Stimulated activated naive CD8-positive, alpha-beta T cell treated with anti-CD3 and anti-CD28 coated beads, Interleukin-15, Interleukin-2, amounts not matched to agents 100 ng/mL and 50 ng/mL, for 24 hours (primary cell): ENCODE measurements around the gene LY6G6F.

Experiments used
- H3K27ac Mint-ChIP-seq: one replicate; pipeline ENCODE4 v1.8.0; 2021; ENCODE audit warnings: mild to moderate bottlenecking, mixed read lengths
- H3K27me3 Mint-ChIP-seq: one replicate; pipeline ENCODE4 v1.8.0; 2021; ENCODE audit warnings: mixed read lengths
- H3K36me3 Mint-ChIP-seq: one replicate; pipeline ENCODE4 v1.8.0; 2021; ENCODE audit warnings: low read depth, mixed read lengths
- H3K4me1 Mint-ChIP-seq: one replicate; pipeline ENCODE4 v1.8.0; 2021; ENCODE audit warnings: low read depth, mixed read lengths
- H3K4me3 Mint-ChIP-seq: one replicate; pipeline ENCODE4 v1.8.0; 2021; ENCODE audit warnings: mild to moderate bottlenecking, mixed read lengths
- H3K9me3 Mint-ChIP-seq: one replicate; pipeline ENCODE4 v1.8.0; 2021; ENCODE audit warnings: mixed read lengths

LY6G6F gene

GRCh38 chr6:31706599-31706998 lies at the start of gene LY6G6F:
LY6G6F (plus strand) TSS chr6:31706866; CDS start chr6:31706907, 41 bp downstream.
- no peaks in the 10 kb centered on the region for H3K27me3 Mint-ChIP-seq
- H3K27ac Mint-ChIP-seq, result no peak within 1 kb of the TSS

GRCh38 chr6:31657406-31658157 lies 49.1 kb upstream of the LY6G6F start:
- Mint-ChIP-seq H3K36me3 (peaks cover 32% of the 10 kb centered on the region), H3K4me1 (peaks cover 76% of the 10 kb centered on the region), H3K27ac (peak overlapping the region; percentile 72), H3K4me3 (peak overlapping the region; percentile 96), H3K27me3 (no peaks in the 10 kb centered on the region), H3K9me3 (no peaks in the 10 kb centered on the region)

More at GRCh38 chr6:31706599-31706998, at the start of gene LY6G6F:
- peaks cover 22% of the 10 kb centered on the region for H3K4me1 Mint-ChIP-seq
- H3K4me3 Mint-ChIP-seq, result no peak within 1 kb of the TSS
- H3K36me3 Mint-ChIP-seq, result no peaks in the 10 kb centered on the region
- no peaks in the 10 kb centered on the region for H3K9me3 Mint-ChIP-seq

- H3K27me3 Mint-ChIP-seq, result no peaks in the 10 kb centered on the region
- peak overlapping the region; percentile 72 for H3K27ac Mint-ChIP-seq
- H3K36me3 Mint-ChIP-seq, result peaks cover 36% of the 10 kb centered on the region
- H3K4me3 Mint-ChIP-seq, result peak overlapping the region; percentile 96
- H3K9me3 Mint-ChIP-seq, result no peaks in the 10 kb centered on the region
- H3K4me1 Mint-ChIP-seq, result peaks cover 75% of the 10 kb centered on the region
These were observed 48.4 kb upstream of the LY6G6F start for GRCh38 chr6:31658158-31658688.

- peak overlapping the region; percentile 96 for H3K27ac Mint-ChIP-seq
- no peaks in the 10 kb centered on the region for H3K9me3 Mint-ChIP-seq
- H3K36me3 Mint-ChIP-seq, result peaks cover 44% of the 10 kb centered on the region
- peaks cover 79% of the 10 kb centered on the region for H3K4me1 Mint-ChIP-seq
- H3K27me3 Mint-ChIP-seq, result no peaks in the 10 kb centered on the region
- H3K4me3 Mint-ChIP-seq, result peak overlapping the region; percentile 96
These were observed 47.5 kb upstream of the LY6G6F start for GRCh38 chr6:31658983-31659648.

- Mint-ChIP-seq H3K27me3 (no peaks in the 10 kb centered on the region), H3K27ac (peak overlapping the region; percentile 96), H3K4me1 (peaks cover 86% of the 10 kb centered on the region), H3K36me3 (peaks cover 51% of the 10 kb centered on the region), H3K4me3 (peak overlapping the region; percentile 96), H3K9me3 (no peaks in the 10 kb centered on the region)
These were observed 46.9 kb upstream of the LY6G6F start for GRCh38 chr6:31659649-31660380.

- H3K4me3 Mint-ChIP-seq, result peak within 1 kb of the TSS; percentile 96
- H3K36me3 Mint-ChIP-seq, result peaks cover 53% of the 10 kb centered on the region
These were observed 46.0 kb upstream of the LY6G6F start, which contains the start of gene C6orf47 for GRCh38 chr6:31660381-31661261. C6orf47 (minus strand) TSS chr6:31660778; CDS start chr6:31659947, 831 bp downstream.

GRCh38 chr6:31661262-31662123 lies 45.2 kb upstream of the LY6G6F start:
- no peaks in the 10 kb centered on the region for H3K27me3 Mint-ChIP-seq
- peak overlapping the region; percentile 87 for H3K27ac Mint-ChIP-seq
- H3K9me3 Mint-ChIP-seq, result no peaks in the 10 kb centered on the region
- H3K4me3 Mint-ChIP-seq, result peak overlapping the region; percentile 96
- peaks cover 82% of the 10 kb centered on the region for H3K4me1 Mint-ChIP-seq
- peaks cover 60% of the 10 kb centered on the region for H3K36me3 Mint-ChIP-seq

More at GRCh38 chr6:31660381-31661261, 46.0 kb upstream of the LY6G6F start, which contains the start of gene C6orf47:
- Mint-ChIP-seq H3K9me3 (no peaks in the 10 kb centered on the region), H3K4me1 (peaks cover 83% of the 10 kb centered on the region), H3K27me3 (no peaks in the 10 kb centered on the region), H3K27ac (peak within 1 kb of the TSS; percentile 96)

- no peaks in the 10 kb centered on the region for H3K27me3 Mint-ChIP-seq
- no peaks in the 10 kb centered on the region for H3K9me3 Mint-ChIP-seq
- peaks cover 61% of the 10 kb centered on the region for H3K36me3 Mint-ChIP-seq
- peaks cover 83% of the 10 kb centered on the region for H3K4me1 Mint-ChIP-seq
- peak overlapping the region; percentile 45 for H3K4me3 Mint-ChIP-seq
- H3K27ac Mint-ChIP-seq, result peak overlapping the region; percentile 41
These were observed 44.4 kb upstream of the LY6G6F start for GRCh38 chr6:31662124-31662723.

GRCh38 chr6:31663126-31663960 lies 43.3 kb upstream of the LY6G6F start:
- H3K27ac Mint-ChIP-seq, result peak overlapping the region; percentile 97
- H3K4me1 Mint-ChIP-seq, result peaks cover 85% of the 10 kb centered on the region
- H3K4me3 Mint-ChIP-seq, result peak overlapping the region; percentile 98
- H3K36me3 Mint-ChIP-seq, result peaks cover 62% of the 10 kb centered on the region
- no peaks in the 10 kb centered on the region for H3K9me3 Mint-ChIP-seq
- H3K27me3 Mint-ChIP-seq, result no peaks in the 10 kb centered on the region

GRCh38 chr6:31663961-31664789 lies 42.5 kb upstream of the LY6G6F start:
- Mint-ChIP-seq H3K4me1 (peaks cover 84% of the 10 kb centered on the region), H3K4me3 (peak overlapping the region; percentile 98), H3K27me3 (no peaks in the 10 kb centered on the region), H3K27ac (peak overlapping the region; percentile 97), H3K9me3 (no peaks in the 10 kb centered on the region), H3K36me3 (peaks cover 70% of the 10 kb centered on the region)

GRCh38 chr6:31664790-31665500 lies 41.7 kb upstream of the LY6G6F start, which contains the start of gene GPANK1:
GPANK1 (minus strand) TSS chr6:31664997; CDS start chr6:31664478, 519 bp downstream.
- Mint-ChIP-seq H3K27me3 (no peaks in the 10 kb centered on the region), H3K4me3 (peak within 1 kb of the TSS; percentile 98), H3K4me1 (peaks cover 77% of the 10 kb centered on the region), H3K36me3 (peaks cover 70% of the 10 kb centered on the region), H3K9me3 (no peaks in the 10 kb centered on the region), H3K27ac (peak within 1 kb of the TSS; percentile 97)
